Effector memory CD4-positive, alpha-beta T cell (primary cell): ENCODE measurements around the gene UBE2J2.
A peak's percentile ranks its signal among the peaks of the same experiment; 100 is the strongest.

Source experiments
- DNase-seq, 3 donors: peaks; one replicate each; pipeline ENCODE4 v3.0.0-alpha.2; 2020
- H3K27ac ChIP-seq: 2 replicates; pipeline ENCODE4 v1.7.0; 2013; ENCODE audit warnings: mild to moderate bottlenecking, low read length, moderate library complexity; ENCODE audit not compliant: insufficient read depth, poor library complexity, severe bottlenecking
- H3K27me3 ChIP-seq: replicated peaks from 2 replicates; pipeline ENCODE4 v1.7.0; 2013; ENCODE audit warnings: mild to moderate bottlenecking, low read length; ENCODE audit not compliant: insufficient read depth, control insufficient read depth, poor library complexity, severe bottlenecking
- H3K36me3 ChIP-seq: 2 replicates; pipeline ENCODE4 v1.7.0; 2013; ENCODE audit warnings: mild to moderate bottlenecking, low read length, moderate library complexity; ENCODE audit not compliant: control insufficient read depth, insufficient read depth
- H3K4me1 ChIP-seq: 2 replicates; pipeline ENCODE4 v1.7.0; 2013; ENCODE audit warnings: low read length, mild to moderate bottlenecking; ENCODE audit not compliant: control insufficient read depth, insufficient read depth, poor library complexity, severe bottlenecking
- H3K4me3 ChIP-seq: 2 replicates; pipeline ENCODE4 v1.7.0; 2013; ENCODE audit warnings: low read length, low read depth, mild to moderate bottlenecking; ENCODE audit not compliant: insufficient read depth, poor library complexity, severe bottlenecking
- H3K9me3 ChIP-seq: 2 replicates; pipeline ENCODE4 v1.7.0; 2013; ENCODE audit warnings: mild to moderate bottlenecking, low read length, moderate library complexity; ENCODE audit not compliant: control insufficient read depth

Gene UBE2J2

GRCh38 chr1:1278620-1279019 lies 5.0 kb upstream of the UBE2J2 start:
- DNase-seq: no peak
- Histone ChIP-seq H3K27me3 (no peaks in the 10 kb centered on the region), H3K4me1 (peaks cover 5% of the 10 kb centered on the region), H3K4me3 (no peak overlapping the region), H3K27ac (no peak overlapping the region), H3K9me3 (no peaks in the 10 kb centered on the region), H3K36me3 (no peaks in the 10 kb centered on the region)

DNA sequence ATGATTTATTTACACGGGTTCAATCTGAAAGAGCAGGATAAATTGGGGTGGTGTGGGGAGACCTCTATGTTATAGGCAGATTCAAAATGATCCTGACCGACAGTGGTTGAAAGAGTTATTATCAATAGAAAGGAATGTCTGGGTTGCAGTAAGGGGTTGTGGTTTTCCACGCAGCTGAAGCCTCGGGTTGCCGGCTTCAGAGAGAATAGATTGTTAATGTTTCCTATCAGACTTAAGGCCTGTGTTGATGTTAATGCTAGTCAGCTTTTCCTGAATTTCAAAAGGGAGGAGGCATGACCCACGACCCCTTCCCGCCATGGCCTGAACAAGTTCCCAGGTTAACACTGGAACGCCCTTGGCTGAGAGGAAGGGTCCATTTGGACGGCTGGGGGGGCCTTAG lies 2.2 kb upstream of the UBE2J2 start:
- no peaks in the 10 kb centered on the region for H3K27me3 ChIP-seq
- H3K4me1 ChIP-seq: peaks cover 24% of the 10 kb centered on the region
- DNase-seq: no peak
- H3K27ac ChIP-seq: no peak overlapping the region
- no peak overlapping the region for H3K4me3 ChIP-seq
- H3K9me3 ChIP-seq: no peaks in the 10 kb centered on the region
- H3K36me3 ChIP-seq: no peaks in the 10 kb centered on the region

DNA sequence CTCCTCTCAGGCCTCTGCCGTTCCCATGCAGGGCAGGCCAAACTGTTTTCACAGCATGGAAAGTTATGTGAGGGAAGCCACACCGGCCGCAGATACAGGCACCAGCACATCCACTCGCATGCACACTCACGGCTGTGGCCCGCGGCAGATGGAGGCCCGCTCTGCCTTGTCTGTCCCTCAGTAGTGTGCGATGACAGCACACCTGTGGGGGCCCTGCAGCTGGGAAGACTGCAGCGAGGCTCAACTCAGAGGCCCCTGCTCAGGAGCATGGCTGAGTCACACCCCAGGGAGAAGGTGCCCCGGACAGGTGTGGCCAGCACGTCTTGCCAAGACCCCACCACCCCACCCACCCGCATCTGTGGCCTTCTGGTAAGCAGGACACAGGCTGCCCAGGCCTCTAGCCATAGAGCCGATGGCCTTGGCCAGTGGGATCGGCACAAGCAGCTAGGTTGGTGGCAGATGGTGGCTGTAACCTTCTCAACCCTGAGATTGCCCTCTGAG lies 1.3 kb upstream of the UBE2J2 start:
- DNase-seq: no peak
- peaks cover 27% of the 10 kb centered on the region for H3K4me1 ChIP-seq
- H3K27me3 ChIP-seq: no peaks in the 10 kb centered on the region
- no peaks in the 10 kb centered on the region for H3K36me3 ChIP-seq
- H3K4me3 ChIP-seq: no peak overlapping the region
- no peak overlapping the region for H3K27ac ChIP-seq
- H3K9me3 ChIP-seq: no peaks in the 10 kb centered on the region

- Histone ChIP-seq H3K27me3 (no peaks in the 10 kb centered on the region), H3K4me1 (peaks cover 27% of the 10 kb centered on the region), H3K36me3 (no peaks in the 10 kb centered on the region), H3K9me3 (no peaks in the 10 kb centered on the region), H3K4me3 (peak overlapping the region; percentile 72), H3K27ac (peak overlapping the region; percentile 62)
- no peak for DNase-seq
Observed at GRCh38 chr1:1274299-1274930, 761 bp upstream of the UBE2J2 start.

- H3K4me1 ChIP-seq: peaks cover 27% of the 10 kb centered on the region
Observed at GRCh38 chr1:1273209-1273511, 494 bp downstream of the UBE2J2 start.

DNA sequence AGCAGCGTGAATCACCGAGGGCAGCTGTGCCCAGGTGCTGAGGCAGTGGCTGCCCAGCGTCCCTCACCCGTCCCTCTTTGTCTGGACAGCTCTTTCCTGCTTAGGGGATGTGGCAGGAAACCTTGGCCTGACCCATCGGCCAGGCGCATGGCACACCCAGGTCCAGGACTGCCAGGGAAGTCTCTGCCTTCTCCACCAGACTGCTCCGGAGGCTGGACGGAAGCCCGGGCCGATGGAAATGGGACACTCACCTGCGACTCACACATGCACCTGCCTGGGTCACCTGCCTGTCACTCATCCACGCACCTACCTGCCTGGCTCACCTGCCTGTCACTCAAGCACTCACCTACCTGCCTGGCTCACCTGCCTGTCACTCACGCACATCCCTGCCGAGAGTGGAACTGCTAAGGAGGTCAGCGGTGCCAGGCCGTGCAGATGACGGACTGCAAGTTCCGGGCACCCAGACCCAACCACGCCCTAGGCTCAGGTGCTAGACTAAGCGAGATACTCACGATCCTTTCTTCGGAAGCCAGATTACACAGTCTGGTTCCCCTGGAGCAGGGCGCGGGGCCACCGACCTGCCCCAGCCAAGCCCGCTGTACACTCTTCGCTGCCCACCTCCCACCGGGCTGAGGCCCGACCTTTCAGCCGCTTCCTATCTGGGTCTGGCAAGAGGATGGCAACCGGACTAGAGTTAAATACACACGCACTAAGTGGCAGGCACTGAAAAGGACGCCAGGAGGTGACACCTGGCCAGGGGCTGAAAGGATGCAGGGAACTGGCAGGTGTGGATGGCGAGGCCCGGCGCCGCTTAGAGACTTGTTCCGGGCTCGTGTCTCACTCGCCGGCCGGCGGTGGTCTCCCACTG lies 1.1 kb downstream of the UBE2J2 start:
- peaks cover 7% of the 10 kb centered on the region for H3K36me3 ChIP-seq
- H3K4me1 ChIP-seq: peaks cover 27% of the 10 kb centered on the region
- H3K9me3 ChIP-seq: no peaks in the 10 kb centered on the region
- no peak for DNase-seq
- H3K4me3 ChIP-seq: peak overlapping the region; percentile 72
- H3K27me3 ChIP-seq: no peaks in the 10 kb centered on the region
- peak overlapping the region; percentile 72 for H3K27ac ChIP-seq

More at GRCh38 chr1:1273209-1273511, 494 bp downstream of the UBE2J2 start:
- no peak for DNase-seq
- Histone ChIP-seq H3K9me3 (no peaks in the 10 kb centered on the region), H3K36me3 (peaks cover 4% of the 10 kb centered on the region), H3K27me3 (no peaks in the 10 kb centered on the region), H3K27ac (peak overlapping the region; percentile 72), H3K4me3 (peak overlapping the region; percentile 72)

GRCh38 chr1:1270813-1271212 lies 2.8 kb downstream of the UBE2J2 start:
- Histone ChIP-seq H3K4me3 (no peak overlapping the region), H3K9me3 (no peaks in the 10 kb centered on the region), H3K36me3 (peaks cover 13% of the 10 kb centered on the region), H3K4me1 (peaks cover 27% of the 10 kb centered on the region), H3K27ac (no peak overlapping the region), H3K27me3 (no peaks in the 10 kb centered on the region)
- no peak for DNase-seq

DNA sequence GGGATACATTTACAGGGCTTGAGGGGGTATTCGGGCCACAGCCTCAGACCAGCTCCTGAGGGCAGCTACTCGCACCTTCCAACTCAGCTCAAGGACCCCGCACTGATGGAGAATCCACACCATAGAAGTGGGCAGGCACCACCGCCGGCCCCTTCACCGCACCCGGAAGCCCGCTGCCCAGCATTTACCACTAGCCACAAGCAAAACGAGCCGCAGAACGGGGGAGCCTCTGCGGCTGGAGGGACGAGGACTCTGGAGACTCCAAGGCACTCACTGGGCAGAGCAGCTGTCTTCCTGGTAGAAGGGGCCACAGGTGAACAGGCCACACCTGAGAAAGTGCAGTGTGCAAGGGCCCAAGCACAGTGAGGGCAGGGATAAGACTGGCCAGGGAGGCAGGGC lies 5.4 kb downstream of the UBE2J2 start:
- Histone ChIP-seq H3K27ac (no peak overlapping the region), H3K4me1 (peaks cover 22% of the 10 kb centered on the region), H3K36me3 (peaks cover 26% of the 10 kb centered on the region), H3K4me3 (no peak overlapping the region), H3K27me3 (no peaks in the 10 kb centered on the region), H3K9me3 (no peaks in the 10 kb centered on the region)
- no peak for DNase-seq

GRCh38 chr1:1267488-1268283 lies 6.0 kb downstream of the UBE2J2 start:
- Histone ChIP-seq H3K9me3 (no peaks in the 10 kb centered on the region), H3K4me3 (no peak overlapping the region), H3K36me3 (peaks cover 32% of the 10 kb centered on the region), H3K27me3 (no peaks in the 10 kb centered on the region), H3K27ac (no peak overlapping the region), H3K4me1 (peaks cover 20% of the 10 kb centered on the region)
- no peak for DNase-seq
